SK-N-SH (cell line): ENCODE data around the gene GPD1L. TPM values are rescaled to one million over a fixed set of nuclear protein-coding genes. Genes with fewer than 3 reads are reported as not detected.

Experiments used
- CTCF ChIA-PET: fragments of 300-600, 350-600 bp; formaldehyde crosslinking; extraction: SDS; loops from one replicate; lab custom pipeline; 2021; lab: Yijun Ruan, JAX
- POLR2A ChIA-PET: fragments of 350-600 bp; sonication (Branson Sonifier 250); formaldehyde crosslinking; extraction: SDS; loops from one replicate; lab custom pipeline; 2020; ENCODE audit warnings: antibody characterized with exemption, inconsistent platforms; lab: Yijun Ruan, JAX
- DNase-seq: peaks from one replicate; pipeline ENCODE4 v3.0.0; 2012
- H2AFZ ChIP-seq: fragments of 200-600 bp; sonication (generic); 2 replicates; pipeline ENCODE4 v1.8.1; 2016; ENCODE audit warnings: antibody characterized with exemption, mild to moderate bottlenecking, low read depth
- H3F3A ChIP-seq: fragments of 200-600 bp; sonication (generic); replicated peaks from 2 replicates; pipeline ENCODE3; 2016; ENCODE audit warnings: antibody characterized with exemption, mild to moderate bottlenecking; ENCODE audit not compliant: insufficient read depth
- H3K27ac ChIP-seq, 2 experiments: fragments of 200-500 bp in 1 of 2; fragments of 200-600 bp in 1 of 2; sonication (Bioruptor generic) in 1 of 2; sonication (generic), shearing (Covaris generic) in 1 of 2; 2 replicates each; pipeline versions ENCODE4 v1.5.1 to v1.6.1; 2014 to 2016; ENCODE audit warnings: low read depth in 2 of 2, inconsistent platforms in 1 of 2, low read length in 1 of 2, mild to moderate bottlenecking in 1 of 2, mixed read lengths in 1 of 2
- H3K27me3 ChIP-seq: fragments of 200-600 bp; sonication (generic), shearing (Covaris generic); 2 replicates; pipeline ENCODE4 v1.6.1; 2016; ENCODE audit warnings: mixed run types; ENCODE audit not compliant: insufficient read depth
- H3K36me3 ChIP-seq, 2 experiments: fragments of 200-500 bp in 1 of 2; fragments of 200-600 bp in 1 of 2; sonication (Bioruptor generic) in 1 of 2; sonication (generic) in 1 of 2; replicated peaks in 1 of 2; 2 replicates each; pipeline versions ENCODE3 to v1.5.1; 2014 to 2016; ENCODE audit warnings: low read length in 1 of 2, mild to moderate bottlenecking in 1 of 2; ENCODE audit not compliant: insufficient read depth in 2 of 2, control insufficient read depth in 1 of 2
- H3K4me1 ChIP-seq, 2 experiments: fragments of 200-500 bp in 1 of 2; fragments of 200-600 bp in 1 of 2; sonication (Bioruptor generic) in 1 of 2; sonication (generic), shearing (Covaris generic) in 1 of 2; 2 replicates each; pipeline versions ENCODE4 v1.5.1 to v1.6.1; 2014 to 2016; ENCODE audit warnings: low read depth in 1 of 2, low read length in 1 of 2, mixed run types in 1 of 2; ENCODE audit not compliant: insufficient read depth in 2 of 2, control insufficient read depth in 1 of 2
- H3K4me2 ChIP-seq: fragments of 200-600 bp; sonication (generic), shearing (Covaris generic); 2 replicates; pipeline ENCODE4 v1.6.1; 2017; ENCODE audit warnings: mixed run types
- H3K4me3 ChIP-seq, 2 experiments: fragments of 200-500 bp in 1 of 2; fragments of 200-600 bp in 1 of 2; sonication (Bioruptor generic) in 1 of 2; sonication (generic), shearing (Covaris generic) in 1 of 2; 2 replicates each; pipeline versions ENCODE4 v1.5.1 to v1.8.1; 2014 to 2016; ENCODE audit warnings: low read depth in 2 of 2, inconsistent platforms in 1 of 2, low read length in 1 of 2, mild to moderate bottlenecking in 1 of 2, mixed read lengths in 1 of 2, moderate library complexity in 1 of 2
- H3K79me2 ChIP-seq: fragments of 200-600 bp; sonication (generic); 2 replicates; pipeline ENCODE4 v1.8.1; 2017; ENCODE audit warnings: mild to moderate bottlenecking; ENCODE audit not compliant: insufficient read depth
- H3K9ac ChIP-seq: fragments of 200-600 bp; sonication (generic); 2 replicates; pipeline ENCODE4 v1.6.1; 2017; ENCODE audit warnings: mixed run types
- H3K9me2 ChIP-seq: fragments of 200-600 bp; sonication (generic); 2 replicates; pipeline ENCODE4 v1.6.1; 2017; ENCODE audit warnings: mixed run types
- H3K9me3 ChIP-seq: fragments of 200-600 bp; sonication (generic); 2 replicates; pipeline ENCODE4 v1.6.1; 2017; ENCODE audit warnings: mixed run types, mild to moderate bottlenecking, moderate library complexity
- H4K20me1 ChIP-seq: fragments of 200-600 bp; sonication (generic); 2 replicates; pipeline ENCODE4 v1.6.1; 2017; ENCODE audit warnings: mild to moderate bottlenecking, mixed run types; ENCODE audit not compliant: insufficient read depth
- CHD2 ChIP-seq: fragments of 150-350 bp; IDR thresholded peaks from 2 replicates; pipeline ENCODE4 v1.6.1; 2018; ENCODE audit warnings: low read length; ENCODE audit not compliant: partially characterized antibody
- EP300 ChIP-seq, 2 experiments: IDR thresholded peaks; 2 replicates each; pipeline versions ENCODE4 v1.4.0 to v1.6.1; 2012; ENCODE audit warnings: borderline replicate concordance in 1 of 2, low read depth in 1 of 2, low read length in 1 of 2
- EZH2phosphoT487 ChIP-seq: fragments of 200-600 bp; sonication (generic); IDR thresholded peaks from 2 replicates; pipeline ENCODE4 v1.6.1; 2017; ENCODE audit warnings: low read depth, mixed run types, mild to moderate bottlenecking, antibody characterized with exemption, moderate library complexity, borderline replicate concordance
- GABPA ChIP-seq: IDR thresholded peaks from 2 replicates; pipeline ENCODE4 v1.4.0; 2012; ENCODE audit warnings: low read depth, mild to moderate bottlenecking
- JUND ChIP-seq: IDR thresholded peaks from 2 replicates; pipeline ENCODE4 v1.4.0; 2012
- MEF2A ChIP-seq: IDR thresholded peaks from 2 replicates; pipeline ENCODE4 v1.4.0; 2012; ENCODE audit warnings: low read depth, borderline replicate concordance
- MXI1 ChIP-seq: IDR thresholded peaks from 2 replicates; pipeline ENCODE4 v1.6.1; 2012; ENCODE audit warnings: mild to moderate bottlenecking, low read depth, low read length, improper control_type of control experiment
- NRF1 ChIP-seq: IDR thresholded peaks from 2 replicates; pipeline ENCODE4 v1.6.1; 2012; ENCODE audit warnings: low read depth, mild to moderate bottlenecking, low read length
- POLR2AphosphoS5 ChIP-seq: IDR thresholded peaks from 2 replicates; pipeline ENCODE4 v1.6.1; 2012; ENCODE audit warnings: low read depth, low read length
- RFX5 ChIP-seq: IDR thresholded peaks from 2 replicates; pipeline ENCODE4 v1.6.1; 2012; ENCODE audit warnings: mild to moderate bottlenecking, improper control_type of control experiment, low read length
- SIN3A ChIP-seq: IDR thresholded peaks from 2 replicates; pipeline ENCODE4 v1.6.1; 2012; ENCODE audit warnings: low read depth, mild to moderate bottlenecking, low read length, moderate library complexity, borderline replicate concordance
- SMC3 ChIP-seq: IDR thresholded peaks from 2 replicates; pipeline ENCODE4 v1.6.1; 2012; ENCODE audit warnings: low read depth, low read length, improper control_type of control experiment
- TAF1 ChIP-seq: IDR thresholded peaks from 2 replicates; pipeline ENCODE4 v1.6.1; 2012; ENCODE audit warnings: low read depth, mild to moderate bottlenecking, low read length, moderate library complexity, borderline replicate concordance
- YY1 ChIP-seq: IDR thresholded peaks from 2 replicates; pipeline ENCODE4 v1.4.0; 2012; ENCODE audit warnings: low read depth, mild to moderate bottlenecking
- WGBS: methylation state at CpG from one replicate; pipeline ENCODE4 v1.1.6; 2017; ENCODE audit warnings: low lambda C conversion rate; 5-methylcytosine and 5-hydroxymethylcytosine counted together
- polyA plus RNA-seq, 3 experiments: library from polyadenylated mRNA; depleted of rRNA; stranded (reverse); fragments of >200 nt; gene quantifications; 2 replicates each; pipeline ENCODE4 v1.2.3, GENCODE V29; 2012
- TF ChIP-seq, protein P1 (sequence below): fragments of 200-600 bp; sonication (generic); IDR thresholded peaks from 2 replicates; pipeline ENCODE4 v1.6.1; 2017; ENCODE audit warnings: antibody characterized with exemption, mild to moderate bottlenecking, moderate library complexity
- TF ChIP-seq, protein P2 (sequence below): fragments of 150-350 bp; IDR thresholded peaks from 2 replicates; pipeline ENCODE4 v1.6.1; 2016; ENCODE audit warnings: mild to moderate bottlenecking, low read depth, low read length
- TF ChIP-seq, protein P3 (sequence below): IDR thresholded peaks from 2 replicates; pipeline ENCODE4 v1.4.0; 2012; ENCODE audit warnings: low read depth, borderline replicate concordance
- TF ChIP-seq, protein P4 (sequence below): IDR thresholded peaks from 2 replicates; pipeline ENCODE4 v1.6.1; 2012; ENCODE audit warnings: mild to moderate bottlenecking, low read depth, low read length, moderate library complexity
- TF ChIP-seq, protein P5 (sequence below): IDR thresholded peaks from 2 replicates; pipeline ENCODE4 v1.4.0; 2012; ENCODE audit warnings: low read depth, borderline replicate concordance

GPD1L gene
- polyA plus RNA-seq, 1 of the 3 experiments (the other 2 are of a cell fraction): 6.1 TPM

DNA sequence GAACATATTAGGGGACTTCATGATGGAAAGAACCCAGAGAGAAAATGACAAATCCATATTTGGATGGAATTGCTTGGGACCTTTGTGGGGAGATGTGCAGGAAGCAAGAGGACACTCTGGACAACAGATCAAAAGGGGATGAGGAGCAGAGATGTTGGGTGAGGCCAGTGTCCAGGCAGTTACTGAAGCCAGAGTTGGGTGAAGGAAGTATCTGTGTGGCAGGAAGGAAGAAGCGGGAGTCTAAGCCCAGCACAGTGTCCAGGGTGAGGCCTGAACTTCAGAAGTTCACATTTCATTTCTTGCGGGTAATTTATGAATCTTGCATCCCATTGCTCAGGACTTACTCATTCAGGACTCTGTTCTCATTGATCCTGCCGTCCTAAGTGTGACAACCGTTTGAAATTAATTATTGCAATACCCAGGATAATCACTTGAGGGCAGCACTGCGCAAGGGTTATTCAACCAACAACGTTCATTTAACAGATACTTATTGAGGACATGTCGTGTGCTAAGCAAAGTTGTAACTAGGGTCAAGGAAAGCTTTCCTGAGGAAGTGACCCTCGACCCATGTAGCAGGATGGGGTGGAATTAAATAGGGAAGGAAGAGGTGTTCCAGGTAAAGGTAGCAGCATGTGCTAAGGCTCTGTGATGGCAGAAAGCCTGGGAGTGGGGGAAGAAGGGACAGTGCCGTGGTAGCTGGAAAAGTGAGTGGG lies 70.7 kb downstream of the GPD1L start (continued):
- TF ChIP-seq RFX5 (no peak), TAF1 (no peak), SIN3A (no peak), YY1 (no peak), JUND (no peak), MXI1 (no peak), MEF2A (no peak), EZH2phosphoT487 (no peak), SMC3 (peak; percentile 49), NRF1 (no peak)
- TF ChIP-seq, protein P1, sequence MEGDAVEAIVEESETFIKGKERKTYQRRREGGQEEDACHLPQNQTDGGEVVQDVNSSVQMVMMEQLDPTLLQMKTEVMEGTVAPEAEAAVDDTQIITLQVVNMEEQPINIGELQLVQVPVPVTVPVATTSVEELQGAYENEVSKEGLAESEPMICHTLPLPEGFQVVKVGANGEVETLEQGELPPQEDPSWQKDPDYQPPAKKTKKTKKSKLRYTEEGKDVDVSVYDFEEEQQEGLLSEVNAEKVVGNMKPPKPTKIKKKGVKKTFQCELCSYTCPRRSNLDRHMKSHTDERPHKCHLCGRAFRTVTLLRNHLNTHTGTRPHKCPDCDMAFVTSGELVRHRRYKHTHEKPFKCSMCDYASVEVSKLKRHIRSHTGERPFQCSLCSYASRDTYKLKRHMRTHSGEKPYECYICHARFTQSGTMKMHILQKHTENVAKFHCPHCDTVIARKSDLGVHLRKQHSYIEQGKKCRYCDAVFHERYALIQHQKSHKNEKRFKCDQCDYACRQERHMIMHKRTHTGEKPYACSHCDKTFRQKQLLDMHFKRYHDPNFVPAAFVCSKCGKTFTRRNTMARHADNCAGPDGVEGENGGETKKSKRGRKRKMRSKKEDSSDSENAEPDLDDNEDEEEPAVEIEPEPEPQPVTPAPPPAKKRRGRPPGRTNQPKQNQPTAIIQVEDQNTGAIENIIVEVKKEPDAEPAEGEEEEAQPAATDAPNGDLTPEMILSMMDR: peak; percentile 74
- TF ChIP-seq, protein P2, sequence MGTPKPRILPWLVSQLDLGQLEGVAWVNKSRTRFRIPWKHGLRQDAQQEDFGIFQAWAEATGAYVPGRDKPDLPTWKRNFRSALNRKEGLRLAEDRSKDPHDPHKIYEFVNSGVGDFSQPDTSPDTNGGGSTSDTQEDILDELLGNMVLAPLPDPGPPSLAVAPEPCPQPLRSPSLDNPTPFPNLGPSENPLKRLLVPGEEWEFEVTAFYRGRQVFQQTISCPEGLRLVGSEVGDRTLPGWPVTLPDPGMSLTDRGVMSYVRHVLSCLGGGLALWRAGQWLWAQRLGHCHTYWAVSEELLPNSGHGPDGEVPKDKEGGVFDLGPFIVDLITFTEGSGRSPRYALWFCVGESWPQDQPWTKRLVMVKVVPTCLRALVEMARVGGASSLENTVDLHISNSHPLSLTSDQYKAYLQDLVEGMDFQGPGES: no peak
- TF ChIP-seq, protein P3, sequence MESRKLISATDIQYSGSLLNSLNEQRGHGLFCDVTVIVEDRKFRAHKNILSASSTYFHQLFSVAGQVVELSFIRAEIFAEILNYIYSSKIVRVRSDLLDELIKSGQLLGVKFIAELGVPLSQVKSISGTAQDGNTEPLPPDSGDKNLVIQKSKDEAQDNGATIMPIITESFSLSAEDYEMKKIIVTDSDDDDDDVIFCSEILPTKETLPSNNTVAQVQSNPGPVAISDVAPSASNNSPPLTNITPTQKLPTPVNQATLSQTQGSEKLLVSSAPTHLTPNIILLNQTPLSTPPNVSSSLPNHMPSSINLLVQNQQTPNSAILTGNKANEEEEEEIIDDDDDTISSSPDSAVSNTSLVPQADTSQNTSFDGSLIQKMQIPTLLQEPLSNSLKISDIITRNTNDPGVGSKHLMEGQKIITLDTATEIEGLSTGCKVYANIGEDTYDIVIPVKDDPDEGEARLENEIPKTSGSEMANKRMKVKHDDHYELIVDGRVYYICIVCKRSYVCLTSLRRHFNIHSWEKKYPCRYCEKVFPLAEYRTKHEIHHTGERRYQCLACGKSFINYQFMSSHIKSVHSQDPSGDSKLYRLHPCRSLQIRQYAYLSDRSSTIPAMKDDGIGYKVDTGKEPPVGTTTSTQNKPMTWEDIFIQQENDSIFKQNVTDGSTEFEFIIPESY: no peak

DNA sequence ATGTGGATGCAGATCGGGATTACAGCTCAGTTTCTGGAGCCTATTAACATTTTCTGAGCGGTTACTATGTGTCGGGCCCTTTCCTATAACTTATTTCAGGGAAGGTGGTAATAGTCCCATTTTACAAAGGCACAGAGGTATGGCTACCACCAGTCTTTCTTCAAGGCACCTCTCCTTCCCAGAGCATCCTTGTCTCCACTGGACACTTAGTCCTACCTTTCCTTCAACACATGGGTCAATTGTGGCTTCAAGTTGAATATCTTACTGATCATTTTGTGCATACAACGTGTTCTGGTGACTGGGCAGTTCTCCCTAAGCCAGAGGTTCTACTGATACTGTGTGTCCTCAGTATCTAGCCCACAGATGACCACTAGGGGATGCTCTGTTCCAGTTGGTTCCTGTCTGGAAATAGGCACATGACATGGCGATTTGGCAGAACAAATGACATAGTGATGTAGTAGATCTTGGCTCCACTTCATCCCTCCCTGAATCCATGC lies 71.3 kb downstream of the GPD1L start:
- Histone ChIP-seq H2AFZ (no peak overlapping the region), H3K27ac (no peak overlapping the region), H3K9me3 (no peaks in the 10 kb centered on the region), H3K36me3 (no peaks in the 10 kb centered on the region), H3K4me3 (no peak overlapping the region; a peak in 1 of 4 replicates), H3K9me2 (no peaks in the 10 kb centered on the region), H4K20me1 (no peaks in the 10 kb centered on the region), H3K4me1 (no peaks in the 10 kb centered on the region; a peak in 1 of 4 replicates), H3K79me2 (no peaks in the 10 kb centered on the region), H3F3A (no peaks in the 10 kb centered on the region), H3K4me2 (no peak overlapping the region), H3K9ac (no peak overlapping the region), H3K27me3 (no peaks in the 10 kb centered on the region)
- WGBS: 49% methylated on average over 5 of the region's 5 CpGs
- ChIA-PET POLR2A (no interaction called here), CTCF (interaction anchor here (0.7 to 2.8 kb wide), 16 partner anchors 9 to 300 kb away, joined by 3 to 11 read pairs (median 3); partner anchors contain the start of gene CMTM8)
- peak; percentile 49 for DNase-seq
- TF ChIP-seq CHD2 (no peak), GABPA (no peak), POLR2AphosphoS5 (no peak), EP300 (IDR thresholded peaks at IDR 0.05; ENCODE audit: borderline replicate concordance in 1 of 2, low read depth in 1 of 2, low read length in 1 of 2) (no peak), SMC3 (peak; percentile 72), YY1 (no peak)
- TF ChIP-seq, protein P4, sequence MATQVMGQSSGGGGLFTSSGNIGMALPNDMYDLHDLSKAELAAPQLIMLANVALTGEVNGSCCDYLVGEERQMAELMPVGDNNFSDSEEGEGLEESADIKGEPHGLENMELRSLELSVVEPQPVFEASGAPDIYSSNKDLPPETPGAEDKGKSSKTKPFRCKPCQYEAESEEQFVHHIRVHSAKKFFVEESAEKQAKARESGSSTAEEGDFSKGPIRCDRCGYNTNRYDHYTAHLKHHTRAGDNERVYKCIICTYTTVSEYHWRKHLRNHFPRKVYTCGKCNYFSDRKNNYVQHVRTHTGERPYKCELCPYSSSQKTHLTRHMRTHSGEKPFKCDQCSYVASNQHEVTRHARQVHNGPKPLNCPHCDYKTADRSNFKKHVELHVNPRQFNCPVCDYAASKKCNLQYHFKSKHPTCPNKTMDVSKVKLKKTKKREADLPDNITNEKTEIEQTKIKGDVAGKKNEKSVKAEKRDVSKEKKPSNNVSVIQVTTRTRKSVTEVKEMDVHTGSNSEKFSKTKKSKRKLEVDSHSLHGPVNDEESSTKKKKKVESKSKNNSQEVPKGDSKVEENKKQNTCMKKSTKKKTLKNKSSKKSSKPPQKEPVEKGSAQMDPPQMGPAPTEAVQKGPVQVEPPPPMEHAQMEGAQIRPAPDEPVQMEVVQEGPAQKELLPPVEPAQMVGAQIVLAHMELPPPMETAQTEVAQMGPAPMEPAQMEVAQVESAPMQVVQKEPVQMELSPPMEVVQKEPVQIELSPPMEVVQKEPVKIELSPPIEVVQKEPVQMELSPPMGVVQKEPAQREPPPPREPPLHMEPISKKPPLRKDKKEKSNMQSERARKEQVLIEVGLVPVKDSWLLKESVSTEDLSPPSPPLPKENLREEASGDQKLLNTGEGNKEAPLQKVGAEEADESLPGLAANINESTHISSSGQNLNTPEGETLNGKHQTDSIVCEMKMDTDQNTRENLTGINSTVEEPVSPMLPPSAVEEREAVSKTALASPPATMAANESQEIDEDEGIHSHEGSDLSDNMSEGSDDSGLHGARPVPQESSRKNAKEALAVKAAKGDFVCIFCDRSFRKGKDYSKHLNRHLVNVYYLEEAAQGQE: no peak
- TF ChIP-seq, protein P2: no peak
- TF ChIP-seq, protein P5, sequence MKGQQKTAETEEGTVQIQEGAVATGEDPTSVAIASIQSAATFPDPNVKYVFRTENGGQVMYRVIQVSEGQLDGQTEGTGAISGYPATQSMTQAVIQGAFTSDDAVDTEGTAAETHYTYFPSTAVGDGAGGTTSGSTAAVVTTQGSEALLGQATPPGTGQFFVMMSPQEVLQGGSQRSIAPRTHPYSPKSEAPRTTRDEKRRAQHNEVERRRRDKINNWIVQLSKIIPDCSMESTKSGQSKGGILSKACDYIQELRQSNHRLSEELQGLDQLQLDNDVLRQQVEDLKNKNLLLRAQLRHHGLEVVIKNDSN: peak; percentile 39; the same call in 1 of the 2 replicates
